GM19467 (cell line): Measurements from ENCODE around the gene HRH1.
"Not testable (repeated sequence)": the region's sequence is repeated elsewhere in the genome, so short reads cannot be mapped to it uniquely, and the experiment has no call there.

Experiments
- ATAC-seq: cut with Tn5 transposase; IDR thresholded peaks from one replicate; pipeline ENCODE4 v1.9.1; 2021; ENCODE audit warnings: mild to moderate bottlenecking, moderate library complexity; ENCODE audit not compliant: unreplicated experiment

The HRH1 gene

DNA sequence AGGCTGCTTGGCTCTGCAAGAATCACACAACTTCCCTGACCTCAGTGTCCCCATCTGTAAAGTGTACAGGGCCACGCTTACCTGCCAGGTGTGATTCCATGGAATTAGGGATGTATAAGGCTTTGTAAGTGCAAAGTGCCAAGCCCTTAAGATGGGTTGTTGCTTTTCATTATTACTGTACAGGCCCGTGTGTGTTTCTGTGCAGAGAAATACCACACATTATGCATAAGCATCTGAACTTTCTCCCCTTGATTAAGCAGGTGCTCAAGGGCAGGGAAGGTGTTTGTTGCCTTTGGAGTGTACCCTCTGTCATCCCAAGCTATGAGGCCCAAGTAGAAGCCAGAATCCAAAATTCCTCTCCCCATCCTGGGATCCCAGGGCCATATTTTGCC lies 13.6 kb upstream of the HRH1 start:
- peak; percentile 25 for ATAC-seq

DNA sequence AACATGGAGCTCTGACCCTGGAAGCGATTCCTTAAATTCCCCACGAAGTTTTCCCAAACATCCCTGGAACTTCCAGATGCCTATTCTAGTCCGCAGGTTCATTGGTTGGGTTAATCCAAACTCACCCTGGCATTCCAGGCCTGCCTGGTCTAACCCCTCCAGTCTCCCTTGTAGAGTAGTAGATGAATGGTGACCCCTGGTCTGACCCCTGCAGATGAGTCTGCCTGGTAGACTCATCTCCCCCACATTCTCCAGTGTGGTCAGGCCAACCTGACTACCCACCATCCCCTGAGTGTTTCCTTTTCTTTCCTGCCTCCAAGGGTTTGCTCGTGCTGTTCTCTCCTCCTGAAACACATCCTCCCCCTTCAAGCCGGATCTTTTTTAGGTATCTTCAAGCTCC lies 10.8 kb upstream of the HRH1 start:
- ATAC-seq, result no peak

DNA sequence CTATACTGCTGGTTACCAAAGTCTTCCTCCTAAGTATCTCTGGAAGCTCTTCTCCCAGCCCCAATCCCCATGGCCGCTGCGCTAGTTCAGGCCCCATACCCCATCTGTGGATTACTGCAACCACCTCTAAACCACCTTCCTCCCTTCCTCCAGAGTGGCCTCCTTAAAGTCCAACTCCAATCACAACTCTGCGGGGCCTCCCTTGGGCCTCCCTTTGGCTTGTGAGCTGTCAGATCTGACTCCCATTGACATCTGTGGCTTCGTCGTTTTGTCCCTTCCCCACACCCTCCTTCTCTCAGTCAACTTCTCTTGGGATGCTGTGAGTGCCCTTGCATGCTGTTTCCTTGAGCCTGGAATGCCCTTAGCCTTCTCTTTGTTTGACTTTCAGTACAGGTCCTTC lies 9.3 kb upstream of the HRH1 start:
- no peak for ATAC-seq

DNA sequence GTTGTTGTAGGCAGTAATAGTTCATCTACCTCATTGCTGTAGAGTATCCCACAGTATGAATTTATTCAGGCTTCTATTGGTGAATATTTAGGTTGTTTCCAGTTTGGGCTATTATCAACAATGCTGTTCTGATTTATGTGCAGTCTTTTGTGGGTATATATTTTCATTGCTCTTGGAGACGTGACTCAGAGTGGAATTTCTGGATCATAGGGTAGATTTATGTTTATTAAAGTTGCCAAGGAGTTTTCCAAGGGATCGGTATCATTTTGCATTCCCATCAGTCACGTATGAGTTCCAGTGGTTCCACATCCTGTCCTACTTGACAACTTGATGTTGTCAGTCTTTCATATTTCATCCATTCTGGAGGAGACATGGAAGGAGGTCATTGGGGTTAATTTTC lies 8.4 kb upstream of the HRH1 start:
- ATAC-seq, result no peak

DNA sequence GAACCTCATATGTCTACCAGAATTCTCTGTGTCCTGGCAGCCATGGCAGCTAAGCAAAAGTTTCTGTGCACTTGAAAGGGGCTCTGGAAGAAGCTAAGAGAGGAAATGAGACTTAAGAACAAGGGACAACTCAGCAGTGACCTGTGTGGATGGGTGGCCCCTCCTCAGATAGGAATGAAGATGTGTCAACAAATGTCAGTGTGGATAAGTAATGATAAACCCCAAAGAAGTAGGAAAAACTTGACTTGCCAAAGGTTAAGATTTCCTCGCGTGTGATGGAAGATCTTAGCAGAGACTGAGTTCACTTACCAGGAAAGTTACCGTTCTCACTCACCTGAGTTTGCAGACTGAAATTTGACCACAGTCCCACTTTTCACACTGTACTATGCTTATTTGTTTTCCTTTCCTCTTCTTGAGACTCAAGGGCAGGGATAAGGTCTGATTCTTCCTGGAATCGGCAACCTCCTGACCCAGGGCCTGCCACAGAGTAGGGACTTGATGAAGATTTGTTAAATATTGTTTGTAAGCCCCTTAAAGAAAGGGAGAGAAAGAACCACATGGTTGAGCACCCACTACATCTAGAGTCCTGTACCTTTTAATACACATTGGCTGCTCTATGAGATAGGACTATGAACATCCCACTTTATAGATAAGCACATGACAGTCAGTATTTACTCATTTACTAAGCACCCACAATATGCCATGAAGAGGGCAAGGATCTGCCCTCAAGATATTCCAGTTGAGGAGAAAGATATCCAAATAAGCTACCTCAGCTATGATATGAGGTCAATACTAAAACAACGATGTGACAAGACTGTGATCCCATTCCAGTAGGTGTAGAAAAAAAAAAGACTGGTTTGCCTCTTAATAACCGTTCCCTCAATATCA lies 7.3 kb upstream of the HRH1 start:
- no peak for ATAC-seq

DNA sequence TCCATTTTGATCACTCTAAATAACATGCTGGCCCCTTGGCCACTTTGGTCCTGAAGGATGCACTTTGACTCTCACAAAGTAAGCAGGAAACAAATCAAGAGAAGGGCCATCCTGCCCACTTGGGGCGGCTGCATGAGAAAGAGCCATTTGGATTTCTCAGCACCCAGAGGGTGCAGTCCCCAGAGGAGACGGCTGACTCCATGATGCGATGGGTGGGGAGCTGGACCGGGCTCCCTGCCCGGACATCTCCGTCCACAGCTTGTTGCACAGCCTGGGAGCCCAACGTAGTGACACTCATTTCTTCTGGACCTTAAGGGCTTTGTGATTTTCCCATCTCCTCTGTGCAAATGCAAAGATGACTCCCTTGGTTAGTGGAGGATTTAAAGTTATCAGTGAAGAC lies 4.0 kb upstream of the HRH1 start:
- no peak for ATAC-seq

DNA sequence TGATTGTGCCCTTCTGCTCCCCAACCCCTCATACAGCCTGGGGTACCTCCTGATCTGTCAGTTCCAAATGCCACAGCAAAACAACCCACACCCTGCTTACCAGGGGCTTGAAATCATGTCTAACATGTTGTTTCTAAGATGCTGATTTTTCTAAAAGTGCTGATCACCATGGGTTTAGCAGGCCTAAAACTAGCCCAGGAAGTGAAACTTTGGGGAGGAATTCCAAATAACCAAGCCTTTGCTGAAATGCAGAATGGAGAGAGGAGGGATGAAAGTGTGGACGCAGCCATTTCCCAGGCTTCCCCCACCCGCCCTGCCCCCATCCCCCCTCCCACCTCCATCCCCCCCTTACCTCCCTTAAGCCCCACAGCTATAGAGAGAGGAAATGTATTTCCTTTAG lies 2.0 kb upstream of the HRH1 start:
- no peak for ATAC-seq

DNA sequence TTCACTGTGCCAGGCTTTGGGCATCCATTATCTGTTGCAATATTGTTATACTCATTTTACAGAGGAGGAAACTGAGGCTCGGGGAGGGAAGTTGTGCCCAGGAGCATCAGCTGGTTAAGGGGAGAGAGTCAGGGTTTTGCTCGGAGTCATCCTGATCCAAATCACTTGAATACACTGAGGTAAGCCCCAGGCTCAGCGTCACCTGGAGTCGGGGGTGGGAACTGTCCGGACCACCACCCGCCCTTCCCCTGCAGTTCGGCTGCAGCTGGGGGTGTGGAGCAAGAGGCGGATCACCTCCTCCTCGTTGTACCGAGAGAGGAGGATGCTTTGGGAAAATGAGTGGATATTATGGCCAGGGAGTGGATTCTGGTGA lies 646 bp downstream of the HRH1 start:
- ATAC-seq, result no peak

DNA sequence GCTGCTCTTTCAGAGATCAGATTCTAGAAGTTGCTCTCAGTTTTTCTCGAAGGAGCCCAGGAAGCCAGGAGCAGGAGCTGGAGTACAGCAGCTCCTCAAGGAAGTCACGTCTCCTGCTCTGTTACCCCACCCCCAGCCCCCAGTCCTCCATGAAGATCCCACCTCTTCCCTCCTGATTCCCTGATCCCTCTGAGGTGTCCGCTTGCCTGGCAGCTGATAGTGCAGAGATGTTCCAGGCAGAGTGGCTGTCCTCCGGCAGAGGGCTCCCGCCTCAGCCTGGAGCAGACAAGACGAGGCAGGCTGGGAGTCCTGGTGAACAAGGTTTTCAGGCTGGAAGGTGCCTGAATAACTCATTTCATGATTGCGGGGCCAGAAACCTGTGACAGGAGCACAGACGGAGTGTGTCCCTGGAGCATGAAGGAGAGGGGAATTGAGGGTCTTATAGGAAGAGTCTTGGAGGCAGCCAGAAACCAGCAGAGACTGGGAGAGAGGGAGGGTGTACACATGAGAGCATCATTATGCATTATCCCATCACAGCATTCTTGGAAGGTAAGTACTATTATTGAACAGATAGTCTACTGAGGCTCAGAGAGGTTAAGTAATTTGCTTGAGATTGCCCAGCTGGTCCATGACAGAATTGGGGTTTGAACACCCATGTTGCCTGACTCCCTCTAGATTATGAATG lies 1.2 kb downstream of the HRH1 start:
- no peak for ATAC-seq

DNA sequence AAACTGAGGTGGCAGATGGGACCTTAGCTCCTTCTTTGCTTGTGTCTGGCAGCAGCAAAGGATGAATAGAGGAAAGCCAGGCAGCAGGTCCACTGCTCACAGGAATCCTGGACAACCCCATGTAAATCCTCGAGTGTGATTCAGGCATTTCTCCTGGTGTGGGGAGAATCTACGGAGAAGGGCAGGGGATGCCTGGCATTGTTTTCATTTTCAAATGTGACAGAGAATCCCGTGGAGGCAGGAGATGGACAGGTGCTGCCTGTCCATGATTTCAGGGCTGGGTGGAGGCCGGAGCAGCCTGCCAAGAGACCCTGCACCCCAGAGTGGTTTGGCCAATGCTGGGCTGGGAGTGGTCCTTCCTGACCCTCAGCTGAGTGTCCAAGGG lies 1.7 kb downstream of the HRH1 start:
- no peak for ATAC-seq

DNA sequence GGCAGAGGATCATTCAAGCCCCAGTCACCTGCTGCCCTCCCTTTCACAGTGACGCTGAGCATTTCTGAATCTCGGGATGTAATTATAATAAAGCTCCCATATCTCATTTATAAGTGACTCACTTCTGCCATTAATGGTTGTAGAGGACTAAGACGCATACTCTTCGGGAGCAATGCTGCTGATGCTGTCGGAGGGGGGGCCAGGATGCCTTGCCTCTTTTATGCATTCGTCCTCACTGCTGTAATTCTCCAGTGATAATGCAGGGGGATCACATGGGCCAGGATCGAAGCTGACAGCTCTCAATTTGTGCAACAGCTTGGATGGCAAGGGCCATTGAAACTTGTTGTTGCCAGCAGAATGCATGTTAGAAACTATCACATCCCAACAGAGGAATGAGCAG lies 3.1 kb downstream of the HRH1 start:
- ATAC-seq, result no peak

DNA sequence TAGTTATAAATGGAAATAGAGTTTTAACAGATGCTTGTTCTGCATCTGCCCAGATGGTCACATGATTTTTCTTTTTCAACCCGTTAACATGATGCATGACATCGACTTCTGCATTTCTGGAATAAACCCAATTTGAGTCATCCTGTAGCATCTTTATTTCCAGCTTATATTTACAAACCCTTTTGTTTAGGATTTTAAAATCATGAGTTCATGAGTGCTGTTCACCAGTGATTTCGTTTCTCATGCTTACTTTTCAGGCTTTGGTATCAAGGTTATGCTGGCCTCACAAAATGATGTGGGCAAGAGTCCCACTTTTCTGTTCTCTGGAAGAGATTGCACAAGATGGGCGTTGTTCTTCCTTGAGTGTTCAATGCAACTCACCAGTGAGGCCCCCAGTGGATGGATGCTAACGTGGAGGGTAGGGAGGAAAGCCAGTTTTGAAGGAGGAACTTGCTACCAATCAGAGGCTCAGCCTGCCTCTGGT lies 5.2 kb downstream of the HRH1 start:
- ATAC-seq, result no peak

DNA sequence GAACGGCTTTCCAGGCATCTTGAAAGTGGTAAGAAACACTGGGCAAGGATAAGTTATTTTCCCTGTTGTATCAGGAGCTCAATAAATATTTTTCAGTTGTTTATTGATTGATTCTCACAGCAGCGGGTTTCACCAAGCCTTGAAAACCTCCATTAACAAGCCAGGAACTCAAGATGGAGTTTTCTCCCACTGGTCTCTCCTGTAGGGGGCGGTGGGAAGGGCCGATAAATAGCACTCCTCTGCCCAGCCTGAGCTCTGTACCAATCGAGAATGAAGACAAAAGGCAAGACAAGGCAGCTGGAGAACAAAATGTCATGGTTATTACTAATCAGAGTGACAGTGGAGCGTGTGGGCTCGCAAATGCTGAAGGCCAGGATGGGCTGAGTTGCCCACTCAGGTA lies 7.4 kb downstream of the HRH1 start:
- ATAC-seq, result no peak

DNA sequence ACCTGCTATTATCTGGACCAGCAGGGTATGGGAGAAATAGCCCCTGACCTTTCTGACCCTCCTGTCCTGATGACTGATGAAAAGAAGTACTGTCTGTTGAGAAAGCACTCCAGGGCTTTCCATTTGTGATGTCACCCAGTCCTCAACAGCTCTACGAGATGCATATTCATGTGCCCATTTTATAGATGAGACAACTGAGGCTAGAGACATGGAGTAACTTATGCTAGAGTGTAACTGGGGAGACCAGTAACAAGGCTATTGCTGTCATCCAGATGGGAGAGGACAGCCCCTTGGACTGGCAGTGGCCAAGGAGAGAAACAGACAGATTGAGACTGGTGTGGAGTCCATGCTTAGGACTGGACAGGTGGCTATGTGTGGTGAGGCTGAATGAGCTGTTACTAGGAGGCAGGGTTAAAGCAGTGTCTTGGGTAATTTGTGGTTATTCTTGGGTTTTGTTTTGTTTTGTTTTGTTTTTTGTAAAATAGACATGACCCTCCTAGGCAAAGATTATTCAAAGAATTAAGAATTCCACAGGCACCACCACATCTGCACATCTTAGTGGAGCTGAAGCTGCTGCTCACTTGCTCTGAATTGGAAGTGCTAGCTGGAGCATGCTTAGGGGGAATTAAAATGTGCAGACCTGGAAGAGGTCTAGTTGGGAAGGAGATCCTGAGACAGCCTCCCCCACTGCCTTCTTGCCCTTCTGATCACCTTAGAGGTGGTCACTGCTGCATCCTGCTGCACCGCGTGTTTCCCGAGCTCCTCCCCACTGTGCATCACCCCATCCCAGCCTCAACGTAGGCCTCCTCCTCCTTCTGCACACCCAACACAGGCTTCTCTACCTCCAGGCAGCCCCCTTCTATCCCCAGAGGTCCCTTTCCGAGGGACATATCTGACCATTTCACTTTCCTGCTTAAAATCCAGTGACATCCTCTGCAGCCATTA lies 8.4 kb downstream of the HRH1 start:
- ATAC-seq, result no peak

DNA sequence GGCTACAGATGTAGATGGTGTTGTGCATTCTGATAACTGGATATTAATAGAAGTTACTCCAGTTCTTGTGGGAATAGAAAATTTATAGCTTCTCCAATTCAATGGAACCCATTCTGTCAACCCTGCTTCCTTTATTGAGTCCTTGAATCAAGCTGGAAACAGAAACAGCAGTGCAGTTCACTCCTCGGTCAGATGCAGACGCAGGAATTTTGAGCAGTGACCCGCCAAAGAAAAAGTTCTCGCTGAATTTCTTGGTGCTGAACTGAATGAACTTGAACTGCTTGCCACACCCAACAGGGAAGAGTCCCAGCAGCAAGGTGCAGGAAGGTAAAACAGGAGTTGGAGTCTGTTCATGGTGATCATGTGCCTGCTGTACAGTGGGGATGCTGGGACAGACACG lies 10.3 kb downstream of the HRH1 start:
- no peak for ATAC-seq

DNA sequence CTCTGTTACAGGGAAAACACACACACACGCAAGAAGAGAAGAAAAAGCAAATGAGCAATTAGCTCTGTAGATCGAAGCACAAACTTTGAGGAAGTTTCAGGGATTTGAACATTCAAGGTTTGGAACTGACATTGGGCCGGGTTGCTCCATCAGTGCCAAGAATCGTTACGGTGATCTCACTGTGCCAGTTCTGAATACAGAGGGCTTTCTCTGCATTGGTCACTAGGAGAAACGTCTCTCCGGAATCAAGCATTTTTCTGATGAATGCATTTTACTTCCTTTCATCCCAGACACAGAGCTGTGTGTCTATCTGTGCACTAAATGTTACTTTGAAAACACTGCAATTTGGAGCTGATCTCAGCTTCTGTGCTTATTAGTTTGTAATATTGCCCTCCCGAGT lies 11.2 kb downstream of the HRH1 start:
- no peak for ATAC-seq

DNA sequence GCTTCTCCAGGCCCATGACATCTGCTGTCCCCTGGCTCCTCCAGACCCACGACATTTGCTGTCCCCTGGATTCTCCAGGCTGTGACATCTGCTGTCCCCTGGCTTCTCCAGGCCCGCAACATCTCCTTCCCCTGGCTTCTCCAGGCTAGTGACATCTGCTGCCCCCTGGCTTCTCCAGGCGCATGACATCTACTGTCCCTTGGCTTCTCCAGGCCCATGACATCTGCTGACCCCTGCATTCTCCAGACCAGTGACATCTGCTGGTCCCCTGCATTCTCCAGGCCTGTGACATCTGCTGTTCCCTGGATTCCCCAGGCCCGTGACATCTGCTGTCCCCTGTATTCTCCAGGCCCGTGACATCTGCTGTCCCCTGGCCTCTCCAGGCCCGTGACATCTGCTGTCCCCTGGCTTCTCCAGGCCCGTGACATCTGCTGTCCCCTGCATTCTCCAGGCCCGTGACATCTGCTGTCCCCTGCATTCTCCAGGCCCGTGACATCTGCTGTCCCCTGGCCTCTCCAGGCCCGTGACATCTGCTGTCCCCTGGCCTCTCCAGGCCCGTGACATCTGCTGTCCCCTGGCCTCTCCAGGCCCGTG lies 12.6 kb downstream of the HRH1 start:
- not testable (repeated sequence) for ATAC-seq

DNA sequence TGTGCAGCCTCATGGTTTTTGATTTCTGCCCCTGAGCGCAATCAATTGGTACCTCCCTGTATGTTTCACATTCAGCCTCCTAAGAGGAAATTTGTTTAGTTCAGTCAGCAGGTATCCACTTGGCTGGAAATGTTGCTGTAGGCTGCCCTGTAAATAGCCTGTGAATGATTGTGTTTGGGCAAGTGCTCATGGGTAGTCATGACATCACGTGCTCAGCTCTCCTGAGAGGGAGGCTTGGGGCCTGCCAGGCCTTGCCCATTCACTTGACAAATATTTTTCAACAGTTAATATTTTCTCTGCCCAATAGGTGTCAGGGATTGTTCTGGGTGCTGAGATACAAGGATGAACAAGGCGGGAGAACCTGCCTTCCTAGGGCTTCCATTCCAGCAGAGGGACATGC lies 13.3 kb downstream of the HRH1 start:
- no peak for ATAC-seq

DNA sequence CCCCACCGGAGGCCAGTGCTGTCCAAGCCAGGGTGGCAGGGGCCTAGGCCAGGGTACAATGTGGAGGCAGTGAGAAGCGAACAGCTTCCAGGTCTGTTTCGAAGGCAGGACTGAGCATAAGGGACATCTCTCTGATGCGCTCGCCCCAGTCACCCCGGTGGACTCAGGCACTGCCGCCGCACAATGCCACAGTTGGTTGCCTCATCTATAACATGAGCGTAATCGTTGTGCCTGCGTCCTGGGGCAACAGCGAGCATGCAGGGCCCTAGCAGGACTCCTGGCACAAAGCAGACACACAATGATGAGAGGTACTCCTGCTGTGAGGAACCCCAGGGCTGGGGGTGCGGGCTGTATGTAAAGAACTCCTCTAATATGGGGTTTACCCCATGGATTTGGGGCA lies 14.1 kb downstream of the HRH1 start:
- no peak for ATAC-seq

DNA sequence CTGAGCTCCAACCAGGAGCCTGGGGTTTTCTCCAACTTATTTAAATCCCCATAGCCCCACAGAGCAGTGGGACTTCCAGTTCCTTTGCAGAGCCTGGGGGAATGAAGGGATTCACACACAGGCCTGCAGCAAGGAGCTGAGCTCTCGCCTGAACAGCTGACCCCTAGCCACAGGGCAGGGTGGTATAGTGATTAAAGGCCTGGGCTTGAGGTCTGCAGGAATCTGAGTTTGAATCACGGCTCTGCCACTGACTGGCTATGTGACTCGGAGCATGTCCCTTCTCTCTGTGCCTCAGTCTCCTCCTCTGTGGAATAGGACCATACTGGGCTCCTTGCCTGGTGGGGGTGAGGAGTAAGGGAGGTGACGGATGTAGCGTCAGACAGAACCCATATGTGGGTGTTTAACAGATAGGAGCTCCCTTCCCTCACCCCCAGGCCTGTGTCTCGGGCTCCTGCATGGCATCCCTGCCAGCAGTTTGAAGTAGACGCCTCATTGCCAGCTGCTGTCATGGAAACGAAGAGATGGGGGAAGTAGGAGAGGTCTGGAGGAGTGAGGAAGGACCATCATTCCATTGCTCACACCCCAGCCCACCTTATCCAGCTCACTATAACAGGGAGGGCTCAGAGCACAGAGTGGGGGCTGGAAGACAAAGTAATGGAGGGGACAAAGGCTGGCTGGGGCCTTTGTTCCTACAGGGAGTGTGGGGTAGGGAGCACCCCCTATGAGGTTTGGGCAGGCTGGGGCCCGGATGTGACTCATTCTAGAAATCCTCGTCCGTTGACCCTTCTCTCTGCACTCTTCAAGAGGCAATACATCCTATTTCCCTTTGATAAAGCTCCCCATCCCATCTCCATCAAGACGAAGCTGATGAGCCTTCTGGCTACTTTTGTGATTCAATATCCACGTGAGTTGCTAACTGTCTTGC lies 14.8 kb downstream of the HRH1 start:
- no peak for ATAC-seq
